WI38 (cell line): Measurements from ENCODE around the gene CRYGN.

Experiments
- H3K4me3 ChIP-seq: 2 replicates; pipeline ENCODE4 v1.5.1; 2011; ENCODE audit warnings: low read depth, mild to moderate bottlenecking, control low read depth, low read length
- TF ChIP-seq, protein P1 (sequence below): IDR thresholded peaks from 2 replicates; pipeline ENCODE4 v1.5.1; 2012; ENCODE audit warnings: low read depth, mild to moderate bottlenecking, control low read depth, low read length

CRYGN gene

DNA sequence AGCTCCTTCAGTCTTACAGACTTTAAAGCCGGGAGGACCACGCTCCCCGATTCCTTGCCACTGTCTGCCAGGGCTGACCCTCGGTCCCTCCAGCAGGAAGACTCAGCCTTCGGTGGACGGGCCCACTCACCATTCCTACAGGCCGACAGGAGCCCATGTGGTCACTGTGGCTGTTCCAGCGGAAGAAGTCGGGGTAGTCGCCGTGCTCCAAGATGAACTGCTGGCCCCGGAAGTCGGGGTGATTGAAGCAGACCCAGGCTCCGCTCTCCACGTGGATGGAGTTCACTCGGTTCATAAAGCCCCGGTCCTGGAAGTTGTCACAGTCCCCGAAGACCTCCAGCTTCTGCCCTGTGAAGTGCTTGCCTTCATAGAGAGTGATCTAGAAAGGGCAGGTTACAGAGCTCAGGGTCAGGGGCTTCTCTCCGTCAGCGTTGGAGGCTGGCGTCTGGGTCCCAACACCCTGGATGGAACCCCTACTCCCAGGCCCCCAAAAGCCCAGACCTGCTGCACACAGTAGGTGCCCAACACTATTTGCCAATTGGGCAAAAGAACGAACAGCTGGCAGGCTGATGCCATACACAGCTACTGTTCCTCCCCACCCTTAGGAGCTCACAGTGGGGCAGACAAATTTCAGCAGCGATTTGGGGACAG is 1.9 kb downstream of the CRYGN start:
- H3K4me3 ChIP-seq, result no peak overlapping the region
- TF ChIP-seq, protein P1, sequence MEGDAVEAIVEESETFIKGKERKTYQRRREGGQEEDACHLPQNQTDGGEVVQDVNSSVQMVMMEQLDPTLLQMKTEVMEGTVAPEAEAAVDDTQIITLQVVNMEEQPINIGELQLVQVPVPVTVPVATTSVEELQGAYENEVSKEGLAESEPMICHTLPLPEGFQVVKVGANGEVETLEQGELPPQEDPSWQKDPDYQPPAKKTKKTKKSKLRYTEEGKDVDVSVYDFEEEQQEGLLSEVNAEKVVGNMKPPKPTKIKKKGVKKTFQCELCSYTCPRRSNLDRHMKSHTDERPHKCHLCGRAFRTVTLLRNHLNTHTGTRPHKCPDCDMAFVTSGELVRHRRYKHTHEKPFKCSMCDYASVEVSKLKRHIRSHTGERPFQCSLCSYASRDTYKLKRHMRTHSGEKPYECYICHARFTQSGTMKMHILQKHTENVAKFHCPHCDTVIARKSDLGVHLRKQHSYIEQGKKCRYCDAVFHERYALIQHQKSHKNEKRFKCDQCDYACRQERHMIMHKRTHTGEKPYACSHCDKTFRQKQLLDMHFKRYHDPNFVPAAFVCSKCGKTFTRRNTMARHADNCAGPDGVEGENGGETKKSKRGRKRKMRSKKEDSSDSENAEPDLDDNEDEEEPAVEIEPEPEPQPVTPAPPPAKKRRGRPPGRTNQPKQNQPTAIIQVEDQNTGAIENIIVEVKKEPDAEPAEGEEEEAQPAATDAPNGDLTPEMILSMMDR, result no peak

GRCh38 chr7:151437159-151437553 is 2.8 kb downstream of the CRYGN start:
- H3K4me3 ChIP-seq, result no peak overlapping the region
- TF ChIP-seq, protein P1, result no peak

GRCh38 chr7:151436446-151437158 is 3.3 kb downstream of the CRYGN start:
- TF ChIP-seq, protein P1, result no peak

GRCh38 chr7:151435971-151436370 is 4.0 kb downstream of the CRYGN start:
- TF ChIP-seq, protein P1, result no peak
- no peak overlapping the region for H3K4me3 ChIP-seq

More at GRCh38 chr7:151436446-151437158, 3.3 kb downstream of the CRYGN start:
- no peak overlapping the region for H3K4me3 ChIP-seq

DNA sequence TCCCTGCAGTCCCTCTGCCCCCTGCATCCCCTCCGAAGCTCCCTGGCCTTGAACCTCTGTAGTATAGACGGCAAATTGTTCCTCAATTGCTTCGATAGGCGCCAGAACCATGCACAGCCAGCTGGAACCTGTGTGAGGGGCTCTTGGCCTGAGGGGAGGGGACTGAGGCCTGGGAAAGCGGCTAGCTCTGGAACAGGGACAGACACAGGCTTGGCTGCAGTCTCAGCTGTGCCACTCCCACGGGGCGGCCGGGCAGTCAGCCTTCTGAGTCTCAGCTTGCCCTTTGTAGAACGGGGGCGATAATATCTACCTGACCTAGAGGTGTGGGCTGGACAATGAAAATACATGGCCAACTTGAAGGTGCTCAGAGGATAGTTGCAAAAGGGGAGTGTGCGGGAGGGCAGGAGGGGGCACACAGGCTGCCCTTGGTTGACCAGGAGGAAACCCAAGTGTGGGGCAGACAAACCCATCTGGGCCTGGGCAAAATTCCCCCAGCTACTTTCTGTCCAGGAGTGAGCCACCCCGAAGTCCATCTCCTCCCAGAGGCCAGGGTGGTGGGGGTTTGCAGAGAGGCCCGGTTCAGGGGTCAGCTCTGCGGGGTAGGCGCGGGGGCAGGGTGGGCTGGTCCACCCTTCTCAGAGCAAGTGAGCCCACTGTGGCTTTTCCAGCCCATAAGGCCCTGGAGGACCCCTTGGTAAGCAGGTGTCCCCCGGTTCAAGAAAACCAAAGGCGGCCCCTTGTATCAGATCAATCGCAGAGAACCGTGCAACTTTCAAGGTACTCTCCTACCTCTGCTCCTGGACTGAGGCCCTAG is 4.6 kb downstream of the CRYGN start:
- TF ChIP-seq, protein P1, result no peak
- no peak overlapping the region for H3K4me3 ChIP-seq

DNA sequence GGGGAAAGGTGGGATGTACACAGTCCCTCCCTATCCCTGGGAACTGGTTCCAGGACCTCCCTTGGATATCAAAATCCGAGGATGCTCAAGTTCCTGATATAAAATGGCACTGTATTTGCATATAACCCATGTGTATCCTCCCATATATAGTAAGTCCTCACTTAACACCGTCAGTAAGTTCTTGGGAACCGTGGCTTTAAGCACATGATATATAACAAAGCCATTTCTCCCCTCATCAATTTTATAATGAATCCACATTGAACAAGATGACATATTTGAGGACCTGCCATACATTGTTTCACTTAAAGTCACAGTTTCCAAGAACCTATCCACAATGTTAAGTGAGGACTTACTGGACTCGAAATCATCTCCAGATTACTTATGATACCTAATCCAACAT is 5.4 kb downstream of the CRYGN start:
- TF ChIP-seq, protein P1, result no peak
- no peak overlapping the region for H3K4me3 ChIP-seq
